ENCODE results near the gene KCNH5.

- TF ChIP-seq CTCF (optimal IDR thresholded peaks at IDR 0.05 in 1 of 3, IDR thresholded peaks at IDR 0.05 in 1 of 3, conservative IDR thresholded peaks at IDR 0.05 in 1 of 3; ENCODE audit: extremely low read depth in 1 of 3, insufficient read depth in 2 of 3, low read length in 3 of 3), result no peak
- no peak for TF ChIP-seq EZH2 (IDR thresholded peaks at IDR 0.05; ENCODE audit: low read length)
Observed at GRCh38 chr14:62983821-62984220, 61.4 kb downstream of the KCNH5 start.

Measured in keratinocyte (primary cell).